ENCODE data around the gene STXBP6.
"Not testable (repeated sequence)": the region's sequence is repeated elsewhere in the genome, so short reads cannot be mapped to it uniquely, and the experiment has no call there.

The STXBP6 gene

DNA sequence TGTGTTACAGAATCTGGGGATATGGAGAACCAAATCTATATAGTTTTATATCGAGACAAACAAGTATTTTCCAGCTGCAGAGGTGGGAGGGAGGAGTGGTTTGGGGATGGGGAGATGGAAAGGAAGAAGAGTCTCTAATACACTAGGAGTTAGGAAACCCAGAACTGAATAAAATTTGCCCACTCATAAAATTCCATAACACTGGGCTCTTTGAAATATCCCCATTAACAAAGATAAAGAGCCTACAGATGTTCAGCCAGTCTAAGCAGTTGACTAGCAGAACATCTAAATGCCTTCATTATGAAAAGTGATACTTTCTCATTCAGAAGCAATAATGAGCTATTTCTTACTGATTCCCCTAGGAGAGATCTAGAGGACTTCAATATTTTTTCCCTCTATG is 264.2 kb downstream of the STXBP6 start:
- TF ChIP-seq TAF1 (IDR thresholded peaks at IDR 0.05; ENCODE audit: borderline replicate concordance, low read depth, low read length) (no peak), POLR2A (IDR thresholded peaks at IDR 0.05; ENCODE audit: low read depth, low read length) (no peak), POLR2AphosphoS5 (IDR thresholded peaks at IDR 0.05; ENCODE audit: low read depth, low read length) (no peak)
- no peak for DNase-seq (ENCODE audit: insufficient read length)
- no peak for FAIRE-seq

DNA sequence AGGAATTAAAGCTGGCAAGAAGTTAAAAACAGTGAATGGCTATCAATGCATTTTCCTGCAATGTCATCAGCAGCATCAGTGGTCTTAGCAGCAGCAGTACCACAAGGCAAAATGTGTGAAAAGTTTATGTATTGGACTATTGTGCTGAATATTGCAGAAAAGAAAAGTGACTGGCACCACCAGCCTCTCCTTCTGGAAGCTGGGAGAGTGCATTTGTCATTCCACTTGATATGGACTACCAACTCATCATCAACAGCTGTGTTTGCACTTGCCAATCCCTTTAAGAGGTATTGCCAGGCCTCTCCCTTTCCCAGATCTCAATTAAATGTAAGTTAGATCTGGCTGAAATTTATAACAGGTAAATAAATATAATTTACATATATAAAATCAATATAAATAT is 265.0 kb downstream of the STXBP6 start:
- FAIRE-seq: no peak
- no peak for TF ChIP-seq POLR2A (IDR thresholded peaks at IDR 0.05; ENCODE audit: low read depth, low read length)
- no peak for TF ChIP-seq POLR2AphosphoS5 (IDR thresholded peaks at IDR 0.05; ENCODE audit: low read depth, low read length)
- TF ChIP-seq TAF1 (IDR thresholded peaks at IDR 0.05; ENCODE audit: borderline replicate concordance, low read depth, low read length): no peak
- no peak for DNase-seq (ENCODE audit: insufficient read length)

DNA sequence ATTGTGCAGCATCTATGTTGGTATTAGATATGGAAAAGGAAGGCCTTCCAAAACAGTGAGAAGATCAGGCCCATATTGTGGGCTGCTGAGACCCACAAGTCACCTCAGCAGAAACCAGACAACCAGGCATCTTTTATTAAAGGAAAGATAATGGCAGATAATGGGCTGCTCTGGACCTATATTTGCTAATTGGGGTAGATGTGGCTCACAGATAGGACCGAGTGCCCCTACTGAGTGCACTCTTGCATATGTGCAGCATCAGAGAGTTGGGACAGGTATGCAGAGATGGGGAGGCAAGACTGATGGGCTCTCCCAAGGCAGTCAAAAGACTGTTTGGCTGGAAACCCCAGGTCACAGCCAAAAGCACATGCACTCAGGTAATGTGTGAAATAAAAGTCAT is 266.2 kb downstream of the STXBP6 start:
- FAIRE-seq: no peak
- TF ChIP-seq TAF1 (IDR thresholded peaks at IDR 0.05; ENCODE audit: borderline replicate concordance, low read depth, low read length): no peak
- no peak for TF ChIP-seq POLR2AphosphoS5 (IDR thresholded peaks at IDR 0.05; ENCODE audit: low read depth, low read length)
- TF ChIP-seq POLR2A (IDR thresholded peaks at IDR 0.05; ENCODE audit: low read depth, low read length): no peak
- DNase-seq (ENCODE audit: insufficient read length): no peak

DNA sequence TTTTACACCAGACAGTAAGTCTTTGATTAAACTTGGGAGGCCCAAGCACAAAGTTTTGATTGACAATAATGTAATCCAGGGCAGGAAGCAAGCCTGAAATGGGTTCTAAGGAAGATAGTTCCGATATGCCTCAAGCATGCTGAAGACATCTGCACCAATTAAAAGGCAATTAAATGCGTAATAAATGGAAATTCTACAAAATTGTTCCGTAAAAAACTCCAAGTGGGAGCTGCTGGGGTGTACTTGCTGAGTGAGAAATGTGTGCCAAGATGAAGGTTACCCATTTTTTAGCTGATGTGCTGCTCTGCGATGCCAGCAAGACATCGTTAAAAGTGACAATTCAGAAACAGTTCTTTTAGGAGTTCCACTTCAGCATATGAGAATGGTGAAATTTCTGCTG is 269.7 kb downstream of the STXBP6 start:
- TF ChIP-seq TAF1 (IDR thresholded peaks at IDR 0.05; ENCODE audit: borderline replicate concordance, low read depth, low read length) (no peak), POLR2A (IDR thresholded peaks at IDR 0.05; ENCODE audit: low read depth, low read length) (no peak), POLR2AphosphoS5 (IDR thresholded peaks at IDR 0.05; ENCODE audit: low read depth, low read length) (no peak)
- DNase-seq (ENCODE audit: insufficient read length) (no peak), FAIRE-seq (no peak)

DNA sequence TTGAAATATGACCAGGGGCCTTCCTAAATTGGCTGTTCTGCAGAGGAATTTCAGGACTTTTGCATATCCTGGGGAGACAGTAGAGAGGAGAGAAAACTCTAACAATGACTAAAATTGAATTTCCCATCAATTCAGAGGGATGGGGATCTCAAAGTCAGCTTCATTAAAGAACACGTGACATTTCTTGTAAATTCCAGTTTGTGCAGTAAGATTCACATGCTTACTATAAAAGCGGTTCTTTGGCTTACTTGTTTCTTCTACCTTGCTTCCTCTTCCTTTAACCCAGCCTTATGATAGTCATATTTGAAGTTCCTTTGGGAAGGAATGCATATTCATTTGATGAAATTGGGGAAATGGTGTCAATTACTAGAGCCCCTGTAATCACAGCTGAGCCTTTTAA is 272.3 kb downstream of the STXBP6 start:
- DNase-seq (ENCODE audit: insufficient read length) (no peak), FAIRE-seq (no peak)
- TF ChIP-seq POLR2AphosphoS5 (IDR thresholded peaks at IDR 0.05; ENCODE audit: low read depth, low read length): no peak
- no peak for TF ChIP-seq TAF1 (IDR thresholded peaks at IDR 0.05; ENCODE audit: borderline replicate concordance, low read depth, low read length)
- TF ChIP-seq POLR2A (IDR thresholded peaks at IDR 0.05; ENCODE audit: low read depth, low read length): no peak

DNA sequence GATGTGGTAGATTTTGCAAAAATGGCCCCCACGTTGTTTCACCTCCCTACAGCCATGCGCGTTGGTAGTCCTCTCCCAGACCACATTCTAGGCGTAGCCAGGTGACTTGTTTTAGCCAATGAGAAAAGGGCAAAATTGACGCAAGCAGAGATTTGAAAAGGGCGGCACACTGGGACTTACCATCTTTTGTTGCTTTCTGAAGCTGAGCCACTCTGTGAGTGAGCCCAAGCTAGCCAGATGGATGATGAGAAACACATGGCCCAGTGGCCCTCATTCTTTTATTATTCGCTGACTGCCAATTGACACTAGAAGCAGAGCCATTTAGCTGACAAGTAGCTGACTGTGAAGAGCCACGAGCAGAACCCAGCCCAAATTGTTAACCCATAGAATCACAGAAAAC is 274.0 kb downstream of the STXBP6 start:
- no peak for FAIRE-seq
- TF ChIP-seq POLR2AphosphoS5 (IDR thresholded peaks at IDR 0.05; ENCODE audit: low read depth, low read length) (no peak), POLR2A (IDR thresholded peaks at IDR 0.05; ENCODE audit: low read depth, low read length) (no peak), TAF1 (IDR thresholded peaks at IDR 0.05; ENCODE audit: borderline replicate concordance, low read depth, low read length) (no peak)

DNA sequence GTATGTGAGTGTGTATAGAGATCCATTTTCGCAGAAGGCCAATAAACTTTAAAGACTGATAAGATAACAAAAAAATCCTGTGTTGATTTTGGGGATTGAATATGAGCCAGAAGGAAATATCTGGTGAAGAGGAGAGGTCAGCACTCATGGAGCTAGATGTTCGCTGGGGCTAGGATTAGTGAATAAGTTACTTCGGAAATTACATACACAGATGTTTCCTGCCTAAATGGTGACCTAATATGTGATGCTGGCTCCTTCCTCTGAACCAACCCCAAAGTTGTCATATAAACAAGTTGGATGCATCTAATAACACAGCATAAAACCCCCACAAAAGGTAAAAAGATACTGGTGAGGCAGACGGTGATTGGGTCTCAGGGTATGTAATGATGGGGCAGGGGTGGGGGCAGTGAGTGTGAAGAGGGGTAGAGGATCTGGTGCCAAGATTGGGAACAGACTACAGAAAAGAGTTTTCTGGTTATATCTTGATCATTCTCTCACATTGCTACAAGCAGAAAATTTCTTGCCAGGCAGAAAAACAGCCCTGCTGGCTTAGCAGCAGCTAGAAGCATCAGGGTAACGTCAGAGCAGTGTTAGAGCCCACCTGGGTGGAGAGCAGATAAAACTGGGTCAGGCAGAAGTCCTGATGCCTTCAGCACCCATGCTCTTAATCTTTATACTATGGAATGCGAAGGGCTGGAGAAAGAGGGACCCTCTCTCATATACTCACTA is 275.6 kb downstream of the STXBP6 start:
- no peak for TF ChIP-seq POLR2AphosphoS5 (IDR thresholded peaks at IDR 0.05; ENCODE audit: low read depth, low read length)
- TF ChIP-seq TAF1 (IDR thresholded peaks at IDR 0.05; ENCODE audit: borderline replicate concordance, low read depth, low read length): no peak
- no peak for TF ChIP-seq POLR2A (IDR thresholded peaks at IDR 0.05; ENCODE audit: low read depth, low read length)
- DNase-seq (ENCODE audit: insufficient read length): no peak
- no peak for FAIRE-seq

More for the DNA sequence above, 274.0 kb downstream of the STXBP6 start:
- DNase-seq (ENCODE audit: insufficient read length): no peak

DNA sequence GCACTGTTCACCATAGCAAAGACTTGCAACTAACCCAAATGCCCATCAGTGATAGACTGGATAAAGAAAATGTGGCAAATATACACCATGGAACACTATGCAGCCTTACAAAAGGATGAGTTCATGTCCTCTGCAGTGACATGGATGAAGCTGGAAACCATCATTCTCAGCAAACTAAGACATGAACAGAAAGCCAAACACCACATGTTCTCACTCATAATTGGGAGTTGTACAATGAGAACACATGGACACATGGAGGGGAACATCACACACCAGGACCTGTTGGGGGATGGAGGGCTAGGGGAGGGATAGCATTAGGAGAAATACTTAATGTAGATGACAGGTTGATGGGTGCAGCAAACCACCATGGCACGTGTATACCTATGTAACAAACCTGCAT is 276.4 kb downstream of the STXBP6 start:
- not testable (repeated sequence) for DNase-seq (ENCODE audit: insufficient read length)

DNA sequence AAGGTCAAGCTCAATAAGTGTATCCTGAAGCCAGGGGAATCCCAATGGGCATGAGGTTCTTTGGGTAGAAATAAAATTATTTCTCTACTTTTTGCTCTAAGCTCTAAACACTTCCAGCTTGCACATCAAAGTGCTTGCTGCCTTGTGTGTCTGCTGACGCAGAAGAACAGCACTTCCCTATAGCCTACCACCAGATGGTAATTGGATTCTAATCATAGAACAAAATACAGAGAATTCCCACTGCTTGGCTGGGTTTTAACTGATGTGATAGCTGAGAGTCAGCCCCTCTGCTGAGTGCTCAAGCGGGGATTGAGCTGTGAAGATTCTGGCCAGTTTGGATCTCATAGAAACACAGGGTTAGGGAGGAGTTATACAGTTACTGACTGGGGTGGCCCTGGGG is 283.5 kb downstream of the STXBP6 start:
- TF ChIP-seq TAF1 (IDR thresholded peaks at IDR 0.05; ENCODE audit: borderline replicate concordance, low read depth, low read length) (no peak), POLR2AphosphoS5 (IDR thresholded peaks at IDR 0.05; ENCODE audit: low read depth, low read length) (no peak)
- FAIRE-seq (no peak), DNase-seq (ENCODE audit: insufficient read length) (no peak)

More for the DNA sequence above, 276.4 kb downstream of the STXBP6 start:
- FAIRE-seq: not testable (repeated sequence)

DNA sequence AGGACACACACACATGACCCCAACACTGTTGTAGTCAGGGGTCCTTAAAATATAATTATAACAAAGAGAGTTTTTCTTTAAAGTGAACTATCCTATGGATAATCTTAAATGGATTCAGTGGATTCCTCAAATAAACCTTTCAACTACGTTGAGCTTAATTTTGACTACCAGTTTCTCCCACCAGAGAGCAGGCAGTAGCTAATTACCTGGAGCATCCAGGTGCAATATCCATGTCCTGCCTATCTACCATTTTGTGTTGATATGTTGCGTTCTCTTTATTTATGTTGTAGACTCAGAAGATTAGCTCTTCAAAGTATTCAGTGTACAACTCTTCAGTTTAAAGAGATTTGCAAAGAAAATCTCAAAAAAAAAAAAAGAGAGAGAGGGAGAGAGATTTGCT is 288.8 kb downstream of the STXBP6 start:
- DNase-seq (ENCODE audit: insufficient read length) (no peak), FAIRE-seq (no peak)
- no peak for TF ChIP-seq POLR2AphosphoS5 (IDR thresholded peaks at IDR 0.05; ENCODE audit: low read depth, low read length)
- TF ChIP-seq POLR2A (IDR thresholded peaks at IDR 0.05; ENCODE audit: low read depth, low read length): no peak
- no peak for TF ChIP-seq TAF1 (IDR thresholded peaks at IDR 0.05; ENCODE audit: borderline replicate concordance, low read depth, low read length)

Data from GM12892 (cell line).